OCI-LY3 (cell line): ENCODE measurements around the gene SMAD7.

ENCODE experiments used
- CTCF ChIP-seq: fragments of 200-600, 300-600 bp; sonication (generic); IDR thresholded peaks from 2 replicates; pipeline ENCODE4 v1.5.1; 2014; ENCODE audit warnings: antibody characterized with exemption, low read length, low read depth
- EZH2phosphoT487 ChIP-seq: fragments of 200-600 bp; shearing (Covaris generic); IDR thresholded peaks from 2 replicates; pipeline ENCODE4 v1.6.1; 2018; ENCODE audit warnings: antibody characterized with exemption, mixed run types, low read depth

GRCh38 chr18:48963586-48964470, 13.1 kb upstream of the SMAD7 start:
- no peak for TF ChIP-seq CTCF
- no peak for TF ChIP-seq EZH2phosphoT487
